ENCODE measurements around the gene DCTN3. TPM values are rescaled to one million over a fixed set of nuclear protein-coding genes. Genes with fewer than 3 reads are reported as not detected.
A peak's percentile ranks its signal among the peaks of the same experiment; 100 is the strongest.

Gene DCTN3
- total RNA-seq, 6 experiments from 2014 or later: 150 to 176 (median 161) TPM

DNA sequence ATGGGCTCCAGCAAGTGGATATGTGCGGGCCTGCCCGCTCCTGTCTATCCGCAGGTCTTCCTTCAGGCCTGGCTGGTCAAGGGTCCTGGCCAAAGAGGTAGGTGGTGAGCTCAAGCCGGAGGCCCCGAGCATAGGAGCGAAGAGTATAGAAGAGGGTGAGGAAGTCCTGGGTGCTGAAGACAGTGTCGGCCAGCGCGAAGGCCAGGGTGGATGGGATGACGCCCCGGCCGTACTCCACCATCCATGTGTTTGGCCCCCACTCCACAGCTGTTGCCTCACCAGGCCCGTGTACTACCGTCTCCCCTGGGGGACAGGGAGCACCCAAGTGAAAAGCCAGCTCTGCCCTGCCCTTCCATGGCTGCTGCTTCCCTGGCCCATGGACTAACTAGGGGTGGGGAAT lies 15.3 kb upstream of the DCTN3 start:
- Mint-ChIP-seq H3K4me3 (peak overlapping the region; percentile 74), H3K9me3 (no peaks in the 10 kb centered on the region), H3K36me3 (ENCODE audit: low read depth) (peaks cover 11% of the 10 kb centered on the region; the same call in 1 of the 2 replicates), H3K27ac (no peak overlapping the region), H3K27me3 (ENCODE audit: insufficient read depth) (peaks cover 9% of the 10 kb centered on the region), H3K4me1 (ENCODE audit: low read depth) (peaks cover 32% of the 10 kb centered on the region)
- TF ChIP-seq, protein P1, sequence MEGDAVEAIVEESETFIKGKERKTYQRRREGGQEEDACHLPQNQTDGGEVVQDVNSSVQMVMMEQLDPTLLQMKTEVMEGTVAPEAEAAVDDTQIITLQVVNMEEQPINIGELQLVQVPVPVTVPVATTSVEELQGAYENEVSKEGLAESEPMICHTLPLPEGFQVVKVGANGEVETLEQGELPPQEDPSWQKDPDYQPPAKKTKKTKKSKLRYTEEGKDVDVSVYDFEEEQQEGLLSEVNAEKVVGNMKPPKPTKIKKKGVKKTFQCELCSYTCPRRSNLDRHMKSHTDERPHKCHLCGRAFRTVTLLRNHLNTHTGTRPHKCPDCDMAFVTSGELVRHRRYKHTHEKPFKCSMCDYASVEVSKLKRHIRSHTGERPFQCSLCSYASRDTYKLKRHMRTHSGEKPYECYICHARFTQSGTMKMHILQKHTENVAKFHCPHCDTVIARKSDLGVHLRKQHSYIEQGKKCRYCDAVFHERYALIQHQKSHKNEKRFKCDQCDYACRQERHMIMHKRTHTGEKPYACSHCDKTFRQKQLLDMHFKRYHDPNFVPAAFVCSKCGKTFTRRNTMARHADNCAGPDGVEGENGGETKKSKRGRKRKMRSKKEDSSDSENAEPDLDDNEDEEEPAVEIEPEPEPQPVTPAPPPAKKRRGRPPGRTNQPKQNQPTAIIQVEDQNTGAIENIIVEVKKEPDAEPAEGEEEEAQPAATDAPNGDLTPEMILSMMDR (IDR thresholded peaks at IDR 0.05): no peak
- no peak for DNase-seq

DNA sequence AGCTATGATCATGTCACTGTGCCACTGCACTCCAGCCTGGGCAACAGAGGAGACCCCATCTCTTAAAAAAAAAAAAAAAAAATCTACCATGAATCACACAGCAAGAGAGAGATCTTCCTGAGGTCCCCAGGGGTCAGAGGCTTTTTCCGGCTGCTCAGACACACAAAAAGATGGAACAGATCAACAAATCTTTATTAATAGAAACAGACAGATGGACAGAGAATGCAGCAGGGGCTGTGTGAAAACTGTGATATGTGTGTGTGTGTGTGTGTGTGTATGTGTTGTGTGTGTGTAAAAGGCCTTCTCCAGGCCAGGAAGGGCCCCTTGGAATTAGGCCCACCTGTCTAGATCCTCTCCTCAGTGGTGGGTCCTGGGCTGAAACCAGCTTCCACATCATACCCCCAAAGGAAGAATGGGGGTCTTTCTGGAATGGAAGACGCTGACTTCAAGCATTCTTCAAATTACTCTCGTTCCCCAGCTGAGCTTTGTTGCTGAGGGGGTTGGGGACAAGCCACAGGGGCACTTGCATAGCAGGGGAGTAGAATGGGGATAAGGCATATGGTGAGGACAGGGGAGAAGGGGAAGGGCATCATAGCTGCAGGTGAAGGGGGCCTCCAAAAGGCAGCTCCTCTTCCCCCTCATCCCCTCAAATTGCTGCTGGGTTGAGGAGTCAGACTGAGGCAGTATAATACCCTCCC lies 14.4 kb upstream of the DCTN3 start:
- Mint-ChIP-seq H3K27me3 (ENCODE audit: insufficient read depth) (peaks cover 16% of the 10 kb centered on the region), H3K27ac (no peak overlapping the region), H3K4me3 (no peak overlapping the region), H3K4me1 (ENCODE audit: low read depth) (peaks cover 36% of the 10 kb centered on the region), H3K36me3 (ENCODE audit: low read depth) (peaks cover 11% of the 10 kb centered on the region; the same call in 1 of the 2 replicates), H3K9me3 (no peaks in the 10 kb centered on the region)
- TF ChIP-seq, protein P1 (IDR thresholded peaks at IDR 0.05): no peak
- DNase-seq: no peak

DNA sequence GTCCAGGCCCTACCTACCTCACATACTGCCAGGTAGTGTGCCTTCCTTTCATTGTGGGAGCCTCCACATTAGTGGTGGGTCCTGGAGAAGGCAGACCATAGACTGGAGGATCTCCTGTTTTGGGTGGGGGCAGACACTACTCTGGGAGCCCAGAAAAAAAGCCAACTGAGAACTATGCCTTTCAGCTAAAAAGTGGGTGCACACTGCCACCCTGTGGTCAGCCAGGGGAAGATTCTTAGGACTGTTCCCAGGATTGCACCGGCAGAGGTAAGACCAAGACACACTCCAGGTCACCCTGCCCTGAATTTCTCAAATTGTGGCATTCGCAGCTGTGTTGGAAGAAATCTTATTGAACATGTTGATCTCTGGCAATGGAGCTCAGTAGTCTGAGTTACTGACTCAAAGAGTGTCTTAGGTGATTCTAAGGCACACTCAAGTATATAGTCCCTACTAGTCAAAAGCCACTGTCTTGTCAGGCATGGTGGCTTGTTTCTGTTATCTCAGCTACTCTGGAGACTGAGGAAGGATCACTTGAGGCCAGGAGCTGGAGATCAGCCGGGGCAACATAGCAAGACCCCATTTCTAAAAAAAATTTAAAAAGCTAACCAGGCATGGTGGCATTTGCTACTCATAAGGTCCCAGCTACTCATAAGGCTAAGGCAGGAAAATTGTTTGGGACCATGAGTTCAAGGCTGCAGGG lies 13.7 kb upstream of the DCTN3 start:
- Mint-ChIP-seq H3K27ac (no peak overlapping the region), H3K4me3 (no peak overlapping the region), H3K36me3 (ENCODE audit: low read depth) (peaks cover 11% of the 10 kb centered on the region; the same call in 1 of the 2 replicates), H3K27me3 (ENCODE audit: insufficient read depth) (peaks cover 21% of the 10 kb centered on the region), H3K4me1 (ENCODE audit: low read depth) (peaks cover 35% of the 10 kb centered on the region), H3K9me3 (no peaks in the 10 kb centered on the region)
- TF ChIP-seq, protein P1 (IDR thresholded peaks at IDR 0.05): peak; percentile 96
- peak; percentile 62 for DNase-seq

DNA sequence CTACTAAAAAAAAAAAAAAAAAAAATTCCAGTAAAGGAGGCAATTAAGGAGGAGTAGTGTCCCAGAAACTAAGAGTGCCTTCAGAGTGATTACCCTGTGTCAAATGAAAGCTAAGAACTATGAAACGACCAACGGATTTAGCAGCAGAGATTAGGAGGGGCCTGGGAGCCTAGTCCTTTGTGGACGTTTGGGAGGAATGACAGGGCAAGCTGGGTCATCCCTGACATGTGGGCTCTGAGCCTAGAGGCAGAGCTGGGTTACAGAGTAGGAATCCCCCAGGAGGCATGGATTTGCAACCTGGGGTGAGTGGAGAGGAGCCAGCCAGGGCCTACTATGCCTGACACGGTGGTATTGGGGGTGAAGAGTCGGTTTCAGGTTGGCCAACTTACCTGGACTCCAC lies 12.9 kb upstream of the DCTN3 start:
- no peak for DNase-seq
- TF ChIP-seq, protein P1 (IDR thresholded peaks at IDR 0.05): no peak
- H3K27me3 Mint-ChIP-seq (ENCODE audit: insufficient read depth): peaks cover 26% of the 10 kb centered on the region
- peaks cover 11% of the 10 kb centered on the region; the same call in 1 of the 2 replicates for H3K36me3 Mint-ChIP-seq (ENCODE audit: low read depth)
- no peak overlapping the region for H3K27ac Mint-ChIP-seq
- H3K4me1 Mint-ChIP-seq (ENCODE audit: low read depth): peaks cover 34% of the 10 kb centered on the region
- H3K9me3 Mint-ChIP-seq: no peaks in the 10 kb centered on the region
- H3K4me3 Mint-ChIP-seq: no peak overlapping the region

DNA sequence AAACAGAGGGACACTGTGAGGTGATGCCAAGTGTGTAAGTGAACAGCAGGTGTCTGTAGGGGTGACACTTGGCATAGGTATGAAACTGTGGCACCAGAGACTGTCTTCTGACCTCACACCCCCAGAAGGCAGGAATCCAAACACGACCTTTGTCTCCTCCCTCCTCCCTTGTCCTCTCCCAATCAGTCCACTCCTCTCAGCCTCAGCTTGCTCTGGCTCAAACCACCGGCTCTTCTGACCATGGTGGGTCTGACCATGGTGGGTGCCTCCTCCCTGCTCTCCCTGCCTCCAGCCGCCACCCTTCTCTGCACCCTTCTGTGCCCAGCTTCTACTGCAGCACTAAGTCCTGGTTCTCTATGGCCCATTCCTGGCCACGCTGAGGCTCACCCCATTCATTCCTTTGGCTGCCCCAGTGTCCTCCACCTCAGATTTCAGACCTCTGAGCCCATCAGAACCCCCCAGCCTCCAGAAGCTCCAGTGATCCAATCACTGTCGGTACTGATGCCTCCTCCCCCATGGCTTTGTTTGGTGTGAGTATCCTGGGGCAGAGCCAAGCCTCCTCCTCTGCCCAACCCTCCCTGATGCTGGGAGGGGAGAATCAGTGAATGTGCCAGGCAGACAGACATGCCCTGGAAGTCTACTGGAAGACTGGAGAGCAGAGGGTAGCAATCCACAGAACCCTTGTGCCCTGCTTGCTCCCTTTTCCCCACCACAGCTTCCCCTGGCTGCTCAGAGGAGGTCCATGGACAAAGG lies 10.3 kb upstream of the DCTN3 start:
- 0 out of 2 replicates have a peak, but pooled peaks cover 8% of the 10 kb centered on the region for H3K36me3 Mint-ChIP-seq (ENCODE audit: low read depth)
- no peak overlapping the region for H3K4me3 Mint-ChIP-seq
- TF ChIP-seq, protein P1 (IDR thresholded peaks at IDR 0.05): no peak
- H3K27ac Mint-ChIP-seq: no peak overlapping the region
- H3K9me3 Mint-ChIP-seq: no peaks in the 10 kb centered on the region
- no peak for DNase-seq
- peaks cover 20% of the 10 kb centered on the region for H3K4me1 Mint-ChIP-seq (ENCODE audit: low read depth)
- peaks cover 37% of the 10 kb centered on the region for H3K27me3 Mint-ChIP-seq (ENCODE audit: insufficient read depth)
